ENCODE measurements around the gene F2R. TPM values are rescaled to one million over a fixed set of nuclear protein-coding genes. Genes with fewer than 3 reads are reported as not detected.

The F2R gene
- total RNA-seq, 2 experiments from 2014 or later, result 39.7 to 44.7 TPM

- H3K4me3 Mint-ChIP-seq, result no peak overlapping the region
- peaks cover 78% of the 10 kb centered on the region for H3K36me3 Mint-ChIP-seq
- no peak overlapping the region for H3K27ac Mint-ChIP-seq
- DNase-seq (no peak), ATAC-seq (no peak)
- H3K27me3 Mint-ChIP-seq, result no peaks in the 10 kb centered on the region
- H3K9me3 Mint-ChIP-seq (ENCODE audit: low read depth), result no peaks in the 10 kb centered on the region
- peaks cover 19% of the 10 kb centered on the region for H3K4me1 Mint-ChIP-seq
- CTCF ChIA-PET, result interaction anchor here (0.9 kb wide), 1 partner anchor 31 kb away, joined by 3 read pairs; no protein-coding TSS in a partner anchor
These were observed 31.9 kb upstream of the F2R start for GRCh38 chr5:76683816-76684731.

- ATAC-seq, result no peak
- no peak for DNase-seq
- no peak overlapping the region for H3K27ac Mint-ChIP-seq
- CTCF ChIA-PET, result interaction anchor here (0.9 kb wide), 1 partner anchor 32 kb away, joined by 3 read pairs; no protein-coding TSS in a partner anchor
- no peak overlapping the region for H3K4me3 Mint-ChIP-seq
- no peaks in the 10 kb centered on the region for H3K9me3 Mint-ChIP-seq (ENCODE audit: low read depth)
- peaks cover 21% of the 10 kb centered on the region for H3K4me1 Mint-ChIP-seq
- no peaks in the 10 kb centered on the region for H3K27me3 Mint-ChIP-seq
- peaks cover 74% of the 10 kb centered on the region for H3K36me3 Mint-ChIP-seq
These were observed 31.0 kb upstream of the F2R start for GRCh38 chr5:76684756-76685519.

GRCh38 chr5:76685704-76686103 lies 30.2 kb upstream of the F2R start:
- Mint-ChIP-seq H3K36me3 (peaks cover 73% of the 10 kb centered on the region), H3K27ac (no peak overlapping the region), H3K9me3 (ENCODE audit: low read depth) (no peaks in the 10 kb centered on the region), H3K4me1 (peaks cover 18% of the 10 kb centered on the region), H3K4me3 (no peak overlapping the region), H3K27me3 (no peaks in the 10 kb centered on the region)
- ATAC-seq (no peak), DNase-seq (no peak)
- CTCF ChIA-PET, result no interaction called here

- no peak for DNase-seq
- Mint-ChIP-seq H3K27me3 (no peaks in the 10 kb centered on the region), H3K27ac (no peak overlapping the region), H3K9me3 (ENCODE audit: low read depth) (no peaks in the 10 kb centered on the region), H3K4me3 (no peak overlapping the region), H3K36me3 (peaks cover 69% of the 10 kb centered on the region), H3K4me1 (peaks cover 26% of the 10 kb centered on the region)
- CTCF ChIA-PET, result interaction anchor here (0.9 to 1.1 kb wide), 2 partner anchors 13 to 45 kb away, joined by 3 to 4 read pairs; no protein-coding TSS in a partner anchor
- ATAC-seq, result no peak
These were observed 27.7 kb upstream of the F2R start for GRCh38 chr5:76688212-76688611.

GRCh38 chr5:76688836-76689235 lies 27.1 kb upstream of the F2R start:
- CTCF ChIA-PET, result interaction anchor here (0.8 kb wide), 1 partner anchor 10 kb away, joined by 3 read pairs; no protein-coding TSS in a partner anchor
- ATAC-seq (no peak), DNase-seq (no peak)
- no peaks in the 10 kb centered on the region for H3K27me3 Mint-ChIP-seq
- peaks cover 70% of the 10 kb centered on the region for H3K36me3 Mint-ChIP-seq
- H3K4me1 Mint-ChIP-seq, result peaks cover 26% of the 10 kb centered on the region
- no peak overlapping the region for H3K27ac Mint-ChIP-seq
- no peak overlapping the region for H3K4me3 Mint-ChIP-seq
- no peaks in the 10 kb centered on the region for H3K9me3 Mint-ChIP-seq (ENCODE audit: low read depth)

GRCh38 chr5:76689321-76690036 lies 26.4 kb upstream of the F2R start:
- Mint-ChIP-seq H3K27me3 (no peaks in the 10 kb centered on the region), H3K27ac (no peak overlapping the region), H3K9me3 (ENCODE audit: low read depth) (no peaks in the 10 kb centered on the region), H3K36me3 (peaks cover 67% of the 10 kb centered on the region), H3K4me1 (peaks cover 26% of the 10 kb centered on the region), H3K4me3 (no peak overlapping the region)
- CTCF ChIA-PET, result interaction anchor here (0.8 kb wide), 2 partner anchors 9 to 11 kb away, joined by 3 to 4 read pairs; no protein-coding TSS in a partner anchor
- ATAC-seq (no peak), DNase-seq (no peak)

GRCh38 chr5:76690037-76690679 lies 25.8 kb upstream of the F2R start:
- Mint-ChIP-seq H3K4me3 (no peak overlapping the region), H3K4me1 (peaks cover 27% of the 10 kb centered on the region), H3K27ac (peak overlapping the region; percentile 17), H3K9me3 (ENCODE audit: low read depth) (no peaks in the 10 kb centered on the region), H3K36me3 (peaks cover 66% of the 10 kb centered on the region), H3K27me3 (no peaks in the 10 kb centered on the region)
- DNase-seq, result no peak
- CTCF ChIA-PET, result interaction anchor here (0.8 kb wide), 1 partner anchor 10 kb away, joined by 4 read pairs; no protein-coding TSS in a partner anchor
- no peak for ATAC-seq

GRCh38 chr5:76690704-76691466 lies 25.0 kb upstream of the F2R start:
- Mint-ChIP-seq H3K27me3 (no peaks in the 10 kb centered on the region), H3K36me3 (peaks cover 66% of the 10 kb centered on the region), H3K9me3 (ENCODE audit: low read depth) (no peaks in the 10 kb centered on the region), H3K4me1 (peaks cover 29% of the 10 kb centered on the region), H3K4me3 (no peak overlapping the region), H3K27ac (peak overlapping the region; percentile 79)
- ATAC-seq, result no peak
- no peak for DNase-seq
- CTCF ChIA-PET, result interaction anchor here (3.7 kb wide), 1 partner anchor 84 kb away, joined by 18 read pairs; no protein-coding TSS in a partner anchor

GRCh38 chr5:76691467-76692273 lies 24.3 kb upstream of the F2R start:
- Mint-ChIP-seq H3K36me3 (peaks cover 66% of the 10 kb centered on the region), H3K27ac (peak overlapping the region; percentile 79), H3K4me3 (peak overlapping the region; percentile 56), H3K27me3 (no peaks in the 10 kb centered on the region), H3K9me3 (ENCODE audit: low read depth) (no peaks in the 10 kb centered on the region), H3K4me1 (peaks cover 34% of the 10 kb centered on the region)
- ATAC-seq (peak; percentile 87), DNase-seq (no peak)
- CTCF ChIA-PET, result interaction anchor here (1.5 to 3.7 kb wide), 2 partner anchors 14 to 83 kb away, joined by 4 to 18 read pairs; no protein-coding TSS in a partner anchor

GRCh38 chr5:76692274-76692540 lies 23.7 kb upstream of the F2R start:
- peak overlapping the region; percentile 56 for H3K4me3 Mint-ChIP-seq
- H3K27me3 Mint-ChIP-seq, result no peaks in the 10 kb centered on the region
- CTCF ChIA-PET, result interaction anchor here (0.9 to 3.7 kb wide), 3 partner anchors 13 to 90 kb away, joined by 3 to 18 read pairs (median 4); no protein-coding TSS in a partner anchor
- no peak for ATAC-seq
- DNase-seq, result no peak
- H3K4me1 Mint-ChIP-seq, result peaks cover 34% of the 10 kb centered on the region
- H3K9me3 Mint-ChIP-seq (ENCODE audit: low read depth), result no peaks in the 10 kb centered on the region
- peaks cover 61% of the 10 kb centered on the region for H3K36me3 Mint-ChIP-seq
- peak overlapping the region; percentile 79 for H3K27ac Mint-ChIP-seq

GRCh38 chr5:76692651-76693050 lies 23.3 kb upstream of the F2R start:
- Mint-ChIP-seq H3K4me1 (peaks cover 34% of the 10 kb centered on the region), H3K27ac (no peak overlapping the region), H3K27me3 (no peaks in the 10 kb centered on the region), H3K36me3 (peaks cover 59% of the 10 kb centered on the region), H3K4me3 (no peak overlapping the region), H3K9me3 (ENCODE audit: low read depth) (no peaks in the 10 kb centered on the region)
- DNase-seq, result no peak
- CTCF ChIA-PET, result interaction anchor here (0.9 to 3.7 kb wide), 3 partner anchors 13 to 91 kb away, joined by 3 to 18 read pairs (median 4); no protein-coding TSS in a partner anchor
- no peak for ATAC-seq

All from activated CD8-positive, alpha-beta memory T cell treated with anti-CD3 and anti-CD28 coated beads, Interleukin-2, amount 10 ng/mL, durations not matched to agents 7 days and 5 days (primary cell).